ENCODE measurements around the gene COL17A1. TPM values are rescaled to one million over a fixed set of nuclear protein-coding genes. Genes with fewer than 3 reads are reported as not detected.

COL17A1 gene
- 0.23 TPM for polyA plus RNA-seq (2013, experiment 1 of 2; ENCODE audit: insufficient read length)
- polyA plus RNA-seq (2013, experiment 2 of 2; ENCODE audit: insufficient read length): 1.4 TPM

- no peak for DNase-seq
Measured at GRCh38 chr10:104085801-104086400, at the start of gene COL17A1. COL17A1 (minus strand) TSS chr10:104085880; CDS start chr10:104080673, 5,207 bp downstream.

- no peak for DNase-seq
Measured at GRCh38 chr10:104130041-104130440, 44.4 kb upstream of the COL17A1 start.

DNA sequence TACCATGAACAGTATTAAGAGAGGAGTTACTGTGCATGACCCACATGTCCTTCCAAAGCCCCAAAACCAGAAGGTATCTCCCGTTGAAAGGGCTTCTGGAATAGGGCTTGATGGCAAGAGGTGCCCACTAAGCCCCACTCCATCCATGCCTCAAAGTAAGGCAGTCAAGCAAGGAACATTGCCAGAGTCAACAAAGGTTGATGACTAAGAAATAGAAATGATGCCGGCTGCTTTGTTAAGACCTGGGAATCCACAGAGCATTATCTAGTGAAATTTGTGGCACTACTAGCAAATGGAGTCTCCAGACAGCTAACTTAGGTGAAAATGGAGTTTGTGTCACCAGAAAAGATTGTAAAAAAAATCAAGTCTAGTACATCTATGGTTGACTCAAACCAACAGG is 42.5 kb upstream of the COL17A1 start:
- peak; percentile 31 for DNase-seq

DNA sequence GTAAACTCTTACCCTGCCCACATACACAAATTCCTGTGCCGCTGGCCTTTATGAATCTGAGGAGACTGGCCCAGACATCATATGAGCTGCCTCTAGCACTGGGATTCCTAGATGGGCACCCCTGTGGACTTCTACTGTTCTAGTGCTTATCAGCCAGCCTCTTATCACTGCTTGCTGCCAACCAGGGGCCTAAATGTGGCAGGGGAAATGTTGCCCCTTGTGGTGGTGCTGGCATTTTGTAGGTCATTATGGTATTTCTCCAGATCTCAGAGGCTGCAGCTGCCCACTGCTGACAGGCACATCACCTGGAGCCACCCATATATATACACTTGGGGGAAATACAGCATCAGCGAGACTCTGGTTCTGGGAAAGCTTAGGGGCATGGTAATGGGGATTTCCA is 41.7 kb upstream of the COL17A1 start:
- no peak for DNase-seq

DNA sequence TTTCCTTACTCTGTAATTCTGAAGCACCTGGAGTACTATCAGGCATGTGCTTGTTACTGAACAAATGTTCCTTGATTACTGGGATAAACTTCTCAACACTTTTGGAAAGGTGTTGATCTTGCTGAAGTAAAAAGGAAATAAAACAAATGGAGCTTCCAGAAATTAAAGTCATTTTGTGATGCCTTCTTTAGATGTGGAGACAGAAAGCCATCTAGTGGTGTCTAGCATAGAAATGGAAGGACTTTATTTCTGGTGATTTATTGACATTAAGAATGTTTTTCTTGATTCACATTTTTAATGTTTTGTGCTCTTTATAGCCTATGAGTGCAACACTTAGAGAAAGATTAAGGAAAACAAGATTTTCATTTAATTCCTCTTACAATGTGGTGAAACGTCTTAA is 37.7 kb upstream of the COL17A1 start:
- peak; percentile 33 for DNase-seq

GRCh38 chr10:104122225-104123107 is 36.8 kb upstream of the COL17A1 start:
- no peak for DNase-seq

DNA sequence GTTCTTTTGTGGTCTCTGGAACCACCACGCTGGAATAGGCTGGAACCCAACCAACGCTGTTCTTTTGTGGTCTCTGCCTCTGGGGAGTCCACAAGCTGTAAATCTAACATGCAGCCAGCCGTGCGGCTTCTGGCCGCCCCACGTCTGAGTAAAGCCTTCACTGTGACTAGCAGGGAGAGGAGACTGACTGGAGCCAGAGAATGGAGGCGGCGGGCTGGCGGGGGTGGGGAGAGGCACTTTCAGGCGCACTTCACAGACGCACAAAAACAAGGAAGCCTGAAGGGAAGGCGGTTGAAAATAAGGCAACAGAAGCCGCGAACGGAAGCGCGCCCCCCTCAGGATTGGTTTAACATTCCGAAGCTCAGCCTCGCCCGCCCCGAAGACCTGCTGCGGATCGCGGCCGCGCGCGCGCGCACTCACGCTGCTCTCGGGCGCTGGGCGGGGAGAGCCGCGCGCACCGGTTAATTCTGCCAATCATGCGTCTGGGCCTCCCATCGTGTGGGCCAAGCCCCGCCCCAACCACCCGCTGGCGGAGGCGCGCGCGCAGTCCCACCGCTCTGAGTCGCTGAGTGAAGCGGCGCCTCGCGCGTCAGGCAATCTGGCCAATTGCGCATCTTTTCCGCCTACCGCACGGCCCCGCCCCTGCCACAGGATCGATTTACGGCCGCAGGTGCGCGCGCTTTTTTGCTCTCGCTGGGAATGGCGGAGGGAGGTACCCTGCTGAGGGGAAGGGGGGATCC is 36.0 kb upstream of the COL17A1 start, which contains the start of gene SFR1:
TSS of gene SFR1 (plus strand) at position 687 of the 740 bp plus-strand sequence. CDS start at position 700, 13 bp downstream.
- peak; percentile 99 for DNase-seq

- peak; percentile 94 for DNase-seq
Measured at GRCh38 chr10:104120903-104121484, 35.3 kb upstream of the COL17A1 start.

DNA sequence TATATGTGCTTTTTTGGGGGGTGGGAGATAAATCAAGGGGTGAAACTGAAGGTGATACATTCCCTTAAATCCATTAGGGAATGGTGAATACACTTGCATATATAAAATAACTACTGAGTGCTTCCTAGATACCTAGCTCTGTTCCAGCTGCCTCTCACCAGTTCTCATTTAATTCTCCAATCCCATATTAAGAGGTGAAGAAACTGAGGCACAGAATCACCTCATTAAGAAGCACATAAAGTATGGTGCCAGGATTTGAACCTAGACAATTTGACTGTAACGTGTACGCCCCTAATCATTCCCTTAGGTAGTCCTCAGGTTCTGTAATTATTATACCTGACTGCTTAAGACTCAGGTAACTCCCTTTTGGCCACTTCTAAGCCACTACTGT is 34.8 kb upstream of the COL17A1 start:
- DNase-seq: no peak

- DNase-seq: no peak
Measured at GRCh38 chr10:104119996-104120395, 34.3 kb upstream of the COL17A1 start.

- no peak for DNase-seq
Measured at GRCh38 chr10:104117839-104118323, 32.2 kb upstream of the COL17A1 start.

- no peak for DNase-seq
Measured at GRCh38 chr10:104113376-104113956, 27.8 kb upstream of the COL17A1 start.

- DNase-seq: peak; percentile 94
Measured at GRCh38 chr10:104109908-104110662, 24.4 kb upstream of the COL17A1 start.

DNA sequence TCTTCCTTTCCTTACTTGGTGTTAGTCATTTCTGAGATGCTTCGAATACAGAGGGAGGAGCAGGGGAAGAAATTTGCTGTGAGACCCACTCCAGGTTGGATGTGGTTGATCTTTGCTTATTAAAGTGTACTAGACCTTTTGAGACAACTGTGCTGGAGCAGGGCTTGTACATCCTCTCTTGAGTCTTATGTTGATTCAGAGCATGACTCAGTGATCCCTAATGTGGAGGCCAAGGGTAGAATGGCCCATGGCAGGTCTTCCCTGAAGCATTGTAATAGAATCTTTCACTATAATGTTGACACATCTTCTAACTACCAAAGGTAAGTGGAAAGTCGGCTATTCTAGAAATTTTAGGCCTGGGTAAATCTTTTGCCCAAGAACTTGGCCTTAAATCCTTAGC is 19.2 kb upstream of the COL17A1 start:
- DNase-seq: no peak

DNA sequence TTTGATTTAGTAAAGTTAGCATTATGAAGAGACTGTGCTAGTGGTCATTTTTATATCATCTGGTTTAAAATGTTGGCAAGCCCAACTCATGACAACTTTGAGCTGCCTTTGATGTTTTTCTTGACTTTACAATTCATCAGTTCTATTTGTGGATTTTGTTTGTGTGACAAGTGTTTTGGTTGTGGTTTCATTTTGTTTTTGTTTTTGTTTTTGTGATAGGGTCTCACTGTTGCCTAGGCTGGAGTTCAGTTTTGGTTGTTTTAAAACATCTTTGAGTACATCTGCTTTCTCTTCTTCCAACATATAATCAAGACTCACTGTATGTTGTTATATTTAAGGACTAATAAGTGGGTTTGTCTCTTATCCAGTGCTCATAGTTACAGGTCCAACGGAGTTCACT is 18.7 kb upstream of the COL17A1 start:
- no peak for DNase-seq

DNA sequence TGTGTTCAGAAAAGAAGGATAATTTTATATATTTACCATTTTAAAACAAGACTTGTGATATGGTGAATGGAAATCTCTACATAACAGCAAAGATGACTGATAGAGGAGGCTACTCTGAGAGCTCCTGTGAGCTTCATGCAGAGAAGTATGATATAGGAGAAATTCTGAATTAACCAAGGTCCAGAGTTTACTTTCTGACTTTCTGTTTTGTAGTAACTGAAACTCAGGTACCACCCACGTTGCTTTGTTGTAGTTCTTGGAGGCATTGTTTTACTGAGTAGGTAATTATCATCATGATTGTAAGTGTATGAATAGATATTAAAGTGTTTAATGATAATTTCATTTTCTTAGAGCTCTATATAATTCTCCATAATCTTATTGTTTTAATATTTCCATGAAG is 18.3 kb upstream of the COL17A1 start:
- DNase-seq: no peak

DNA sequence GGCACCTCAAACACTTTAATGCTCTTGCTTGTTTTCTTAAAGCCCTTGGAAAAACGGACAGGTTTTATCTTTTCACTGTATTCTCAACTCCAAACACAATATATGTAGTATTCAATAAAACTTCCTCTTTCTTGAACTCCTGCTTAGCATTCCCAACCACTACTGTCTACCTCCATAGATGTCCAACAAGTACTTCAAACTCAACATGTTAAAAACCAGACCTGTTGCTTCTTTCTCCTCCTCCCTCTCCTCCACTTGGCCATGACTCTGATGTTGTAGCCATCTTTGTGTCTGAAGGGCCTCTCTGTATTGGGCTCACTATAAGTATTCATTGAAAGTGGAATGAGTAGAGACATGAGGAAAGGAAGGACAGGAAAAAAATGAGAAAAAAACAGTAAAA is 16.2 kb upstream of the COL17A1 start:
- no peak for DNase-seq

- no peak for DNase-seq
Measured at GRCh38 chr10:104100795-104101194, 15.1 kb upstream of the COL17A1 start.

GRCh38 chr10:104099941-104100340 is 14.3 kb upstream of the COL17A1 start:
- peak; percentile 40 for DNase-seq

DNA sequence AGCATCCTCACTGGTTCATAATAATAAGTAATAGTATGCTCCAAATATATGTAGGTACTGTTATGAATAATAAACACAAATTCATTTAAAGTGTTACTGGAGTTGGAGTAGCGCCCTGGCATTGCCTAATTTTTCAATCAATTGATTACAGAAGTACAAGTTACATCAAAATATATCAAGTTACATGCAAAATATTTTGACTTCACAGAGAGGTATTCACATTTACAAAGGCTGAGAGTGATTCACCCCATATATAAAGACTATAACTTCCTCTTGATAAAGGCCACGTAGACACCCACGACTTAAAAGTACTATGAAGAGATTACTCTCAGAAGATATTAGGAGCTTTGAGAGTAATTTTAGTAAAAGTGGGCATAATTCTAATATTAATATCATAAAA is 13.6 kb upstream of the COL17A1 start:
- no peak for DNase-seq

- DNase-seq: peak; percentile 50
Measured at GRCh38 chr10:104098358-104098925, 12.8 kb upstream of the COL17A1 start.

Data from fibroblast of skin of scalp (primary cell).